ENCODE measurements around the gene CELSR2. TPM values are rescaled to one million over a fixed set of nuclear protein-coding genes. Genes with fewer than 3 reads are reported as not detected.
A peak's percentile ranks its signal among the peaks of the same experiment; 100 is the strongest.

CELSR2 gene, protein sequence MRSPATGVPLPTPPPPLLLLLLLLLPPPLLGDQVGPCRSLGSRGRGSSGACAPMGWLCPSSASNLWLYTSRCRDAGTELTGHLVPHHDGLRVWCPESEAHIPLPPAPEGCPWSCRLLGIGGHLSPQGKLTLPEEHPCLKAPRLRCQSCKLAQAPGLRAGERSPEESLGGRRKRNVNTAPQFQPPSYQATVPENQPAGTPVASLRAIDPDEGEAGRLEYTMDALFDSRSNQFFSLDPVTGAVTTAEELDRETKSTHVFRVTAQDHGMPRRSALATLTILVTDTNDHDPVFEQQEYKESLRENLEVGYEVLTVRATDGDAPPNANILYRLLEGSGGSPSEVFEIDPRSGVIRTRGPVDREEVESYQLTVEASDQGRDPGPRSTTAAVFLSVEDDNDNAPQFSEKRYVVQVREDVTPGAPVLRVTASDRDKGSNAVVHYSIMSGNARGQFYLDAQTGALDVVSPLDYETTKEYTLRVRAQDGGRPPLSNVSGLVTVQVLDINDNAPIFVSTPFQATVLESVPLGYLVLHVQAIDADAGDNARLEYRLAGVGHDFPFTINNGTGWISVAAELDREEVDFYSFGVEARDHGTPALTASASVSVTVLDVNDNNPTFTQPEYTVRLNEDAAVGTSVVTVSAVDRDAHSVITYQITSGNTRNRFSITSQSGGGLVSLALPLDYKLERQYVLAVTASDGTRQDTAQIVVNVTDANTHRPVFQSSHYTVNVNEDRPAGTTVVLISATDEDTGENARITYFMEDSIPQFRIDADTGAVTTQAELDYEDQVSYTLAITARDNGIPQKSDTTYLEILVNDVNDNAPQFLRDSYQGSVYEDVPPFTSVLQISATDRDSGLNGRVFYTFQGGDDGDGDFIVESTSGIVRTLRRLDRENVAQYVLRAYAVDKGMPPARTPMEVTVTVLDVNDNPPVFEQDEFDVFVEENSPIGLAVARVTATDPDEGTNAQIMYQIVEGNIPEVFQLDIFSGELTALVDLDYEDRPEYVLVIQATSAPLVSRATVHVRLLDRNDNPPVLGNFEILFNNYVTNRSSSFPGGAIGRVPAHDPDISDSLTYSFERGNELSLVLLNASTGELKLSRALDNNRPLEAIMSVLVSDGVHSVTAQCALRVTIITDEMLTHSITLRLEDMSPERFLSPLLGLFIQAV (N-terminal part only)
- 1 to 10 TPM; 1.2 to 1.7 (median 1.4) TPM for total RNA-seq (2021; fragmentation: NEBNext Ultra II Directional; extraction: Animal tissue kit (Norgen Biotek cat#: 25700))
- long read RNA-seq, result 0 reads

DNA sequence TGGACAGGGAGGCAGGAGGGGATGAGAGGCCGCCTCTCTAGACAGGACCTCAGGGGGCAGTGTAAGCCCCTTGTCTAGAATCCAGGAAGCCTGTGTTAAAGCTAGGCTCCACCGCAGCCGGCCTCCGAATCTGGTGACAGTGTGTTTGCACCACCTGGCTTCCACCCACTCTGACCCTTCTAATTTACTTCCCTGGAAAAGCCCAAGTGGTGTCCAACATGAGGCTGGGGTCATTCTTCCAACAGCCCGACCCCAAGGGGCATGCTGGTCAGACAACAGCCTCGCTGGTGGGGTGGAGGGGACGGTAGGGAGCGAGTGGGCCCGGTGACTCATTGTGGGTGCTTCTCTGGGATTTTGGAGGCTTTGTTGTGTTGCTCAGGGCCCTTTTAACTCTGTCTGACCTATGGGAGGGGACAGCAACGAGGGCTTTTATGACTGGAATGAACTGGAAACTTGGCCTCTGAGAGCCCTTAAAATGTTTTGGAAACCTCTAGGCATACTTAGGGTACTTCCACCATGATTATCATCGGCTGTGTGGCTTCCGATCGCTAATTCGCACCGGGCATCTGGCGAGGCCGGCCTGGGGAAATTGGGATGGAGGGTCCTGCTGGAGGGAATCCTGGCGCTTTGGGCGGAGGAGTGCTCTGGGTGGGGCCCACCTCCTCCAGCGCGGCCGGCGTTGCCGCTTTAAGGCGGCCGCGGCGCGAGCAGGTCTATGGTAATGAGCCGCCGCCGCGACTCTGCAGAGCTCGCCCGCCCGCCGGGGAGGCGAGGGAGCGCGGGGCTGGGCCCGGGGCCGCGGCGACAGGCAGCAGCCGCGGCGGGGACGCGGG, at the start of gene CELSR2:
Gene CELSR2, plus strand, starts transcription at position 743 of the 833 bp plus-strand sequence. CDS start 541 bp downstream, outside the sequence.
- H3K27ac Mint-ChIP-seq, result no peak within 1 kb of the TSS
- 0 out of 2 replicates have a peak, but pooled peaks cover 9% of the 10 kb centered on the region for H3K4me1 Mint-ChIP-seq (ENCODE audit: low read depth)
- TF ChIP-seq, protein P1, sequence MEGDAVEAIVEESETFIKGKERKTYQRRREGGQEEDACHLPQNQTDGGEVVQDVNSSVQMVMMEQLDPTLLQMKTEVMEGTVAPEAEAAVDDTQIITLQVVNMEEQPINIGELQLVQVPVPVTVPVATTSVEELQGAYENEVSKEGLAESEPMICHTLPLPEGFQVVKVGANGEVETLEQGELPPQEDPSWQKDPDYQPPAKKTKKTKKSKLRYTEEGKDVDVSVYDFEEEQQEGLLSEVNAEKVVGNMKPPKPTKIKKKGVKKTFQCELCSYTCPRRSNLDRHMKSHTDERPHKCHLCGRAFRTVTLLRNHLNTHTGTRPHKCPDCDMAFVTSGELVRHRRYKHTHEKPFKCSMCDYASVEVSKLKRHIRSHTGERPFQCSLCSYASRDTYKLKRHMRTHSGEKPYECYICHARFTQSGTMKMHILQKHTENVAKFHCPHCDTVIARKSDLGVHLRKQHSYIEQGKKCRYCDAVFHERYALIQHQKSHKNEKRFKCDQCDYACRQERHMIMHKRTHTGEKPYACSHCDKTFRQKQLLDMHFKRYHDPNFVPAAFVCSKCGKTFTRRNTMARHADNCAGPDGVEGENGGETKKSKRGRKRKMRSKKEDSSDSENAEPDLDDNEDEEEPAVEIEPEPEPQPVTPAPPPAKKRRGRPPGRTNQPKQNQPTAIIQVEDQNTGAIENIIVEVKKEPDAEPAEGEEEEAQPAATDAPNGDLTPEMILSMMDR (IDR thresholded peaks at IDR 0.05), result no peak
- no peaks in the 10 kb centered on the region; the same call in 1 of the 2 replicates for H3K27me3 Mint-ChIP-seq (ENCODE audit: insufficient read depth)
- DNase-seq, result no peak
- peak within 1 kb of the TSS; percentile 75 for H3K4me3 Mint-ChIP-seq
- H3K36me3 Mint-ChIP-seq (ENCODE audit: low read depth), result no peaks in the 10 kb centered on the region
- H3K9me3 Mint-ChIP-seq, result no peaks in the 10 kb centered on the region

DNA sequence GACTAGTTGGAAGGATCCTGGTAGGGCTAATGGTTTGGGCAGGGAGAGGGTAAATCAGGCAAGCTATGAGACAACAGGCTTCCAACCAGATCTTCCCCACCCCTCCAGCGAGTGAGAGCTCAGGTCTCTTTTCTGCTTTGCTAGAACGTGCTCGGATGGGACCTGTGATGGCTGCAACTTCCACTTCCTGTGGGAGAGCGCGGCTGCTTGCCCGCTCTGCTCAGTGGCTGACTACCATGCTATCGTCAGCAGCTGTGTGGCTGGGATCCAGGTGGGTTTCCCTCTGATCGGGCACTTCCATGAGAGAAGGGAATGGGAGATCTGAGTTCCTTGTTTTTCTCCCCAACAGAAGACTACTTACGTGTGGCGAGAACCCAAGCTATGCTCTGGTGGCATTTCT, 49.6 kb upstream of the CELSR2 start:
- Mint-ChIP-seq H3K27me3 (ENCODE audit: insufficient read depth) (no peaks in the 10 kb centered on the region; the same call in 1 of the 2 replicates), H3K4me3 (no peak overlapping the region), H3K27ac (no peak overlapping the region), H3K36me3 (ENCODE audit: low read depth) (no peaks in the 10 kb centered on the region), H3K9me3 (no peaks in the 10 kb centered on the region), H3K4me1 (ENCODE audit: low read depth) (peaks cover 41% of the 10 kb centered on the region)
- TF ChIP-seq, protein P1 (IDR thresholded peaks at IDR 0.05), result no peak
- no peak for DNase-seq

DNA sequence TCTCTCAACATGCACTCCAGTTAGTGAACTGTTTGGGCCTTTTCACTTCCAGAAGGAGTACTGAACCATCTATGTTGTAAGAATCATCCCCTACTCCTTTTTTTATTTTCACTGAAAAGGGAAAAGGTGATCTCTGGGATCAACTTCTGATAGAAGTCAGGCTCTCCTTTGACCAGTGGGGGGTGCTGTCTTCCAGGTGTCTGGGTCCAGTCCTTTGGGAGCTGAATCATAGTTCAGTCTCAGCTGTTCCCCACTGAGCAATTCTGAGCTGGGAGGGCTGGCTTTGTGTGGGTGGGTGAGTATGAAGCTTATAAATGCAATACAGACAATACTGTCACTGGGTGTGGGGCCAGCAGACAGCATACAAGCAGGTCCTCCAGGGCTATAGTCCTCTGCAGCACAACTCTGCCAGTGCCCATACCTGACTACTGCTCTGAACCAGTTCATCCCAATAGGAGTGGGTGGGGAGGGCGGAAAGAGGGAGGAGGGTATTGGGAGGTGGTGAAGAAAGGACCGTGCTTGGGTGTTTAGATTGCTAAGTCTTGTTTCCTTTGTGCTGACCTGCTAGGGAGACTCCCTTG, 48.1 kb upstream of the CELSR2 start:
- peaks cover 41% of the 10 kb centered on the region for H3K4me1 Mint-ChIP-seq (ENCODE audit: low read depth)
- peak; percentile 79 for DNase-seq
- no peaks in the 10 kb centered on the region for H3K36me3 Mint-ChIP-seq (ENCODE audit: low read depth)
- no peak overlapping the region for H3K27ac Mint-ChIP-seq
- TF ChIP-seq, protein P1 (IDR thresholded peaks at IDR 0.05), result peak; percentile 90
- H3K4me3 Mint-ChIP-seq, result no peak overlapping the region
- no peaks in the 10 kb centered on the region for H3K27me3 Mint-ChIP-seq (ENCODE audit: insufficient read depth)
- H3K9me3 Mint-ChIP-seq, result no peaks in the 10 kb centered on the region

DNA sequence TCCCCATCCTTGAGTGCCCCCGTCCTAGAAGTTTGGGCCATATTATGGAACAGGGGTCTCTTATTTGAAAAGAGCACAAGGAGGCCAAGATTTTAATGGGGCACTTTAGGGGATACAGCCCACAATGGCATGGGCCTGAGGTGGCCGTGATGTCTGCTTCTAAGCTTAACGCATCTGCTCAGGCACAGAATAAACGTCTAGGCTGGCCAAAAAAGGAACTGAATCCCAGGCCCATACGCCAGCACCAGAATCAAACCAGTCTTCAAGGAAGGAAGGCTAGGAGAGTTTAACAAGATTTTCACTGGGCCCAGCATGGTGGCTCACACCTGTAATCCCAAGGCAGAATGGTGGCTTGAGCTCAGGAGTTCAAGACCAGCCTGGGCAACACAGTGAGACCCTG, 44.9 kb upstream of the CELSR2 start:
- Mint-ChIP-seq H3K4me1 (ENCODE audit: low read depth) (peaks cover 26% of the 10 kb centered on the region), H3K27ac (no peak overlapping the region), H3K36me3 (ENCODE audit: low read depth) (no peaks in the 10 kb centered on the region), H3K4me3 (no peak overlapping the region), H3K9me3 (no peaks in the 10 kb centered on the region), H3K27me3 (ENCODE audit: insufficient read depth) (no peaks in the 10 kb centered on the region)
- DNase-seq, result no peak
- TF ChIP-seq, protein P1 (IDR thresholded peaks at IDR 0.05), result no peak

All from HFFc6 (cell line).